Upper lobe of left lung (tissue), 4 donors: ENCODE results near the gene PHOX2B.

ENCODE experiments used
- POLR2A ChIP-seq, 4 donors: fragments of 450-650 bp; IDR thresholded peaks; one replicate each; pipeline ENCODE4 v1.5.1; 2016 to 2017; ENCODE audit warnings: antibody characterized with exemption in 4 of 4, mild to moderate bottlenecking in 2 of 4
- POLR2AphosphoS5 ChIP-seq, 2 donors: sonication (generic); formaldehyde crosslinking; IDR thresholded peaks; one replicate each; pipeline ENCODE4 v1.5.1; 2017; ENCODE audit warnings: antibody characterized with exemption in 2 of 2
- TF ChIP-seq, protein P1 (sequence below), 6 experiments: fragments of 450-650 bp in 4 of 6; fragments of 200-600 bp in 2 of 6; sonication (generic) in 2 of 6; IDR thresholded peaks; one replicate each; pipeline ENCODE4 v1.5.1; 2016 to 2019; ENCODE audit warnings: antibody characterized with exemption in 6 of 6

- TF ChIP-seq POLR2A (IDR thresholded peaks at IDR 0.05) (no peak), POLR2AphosphoS5 (IDR thresholded peaks at IDR 0.05) (no peak)
- TF ChIP-seq, protein P1, sequence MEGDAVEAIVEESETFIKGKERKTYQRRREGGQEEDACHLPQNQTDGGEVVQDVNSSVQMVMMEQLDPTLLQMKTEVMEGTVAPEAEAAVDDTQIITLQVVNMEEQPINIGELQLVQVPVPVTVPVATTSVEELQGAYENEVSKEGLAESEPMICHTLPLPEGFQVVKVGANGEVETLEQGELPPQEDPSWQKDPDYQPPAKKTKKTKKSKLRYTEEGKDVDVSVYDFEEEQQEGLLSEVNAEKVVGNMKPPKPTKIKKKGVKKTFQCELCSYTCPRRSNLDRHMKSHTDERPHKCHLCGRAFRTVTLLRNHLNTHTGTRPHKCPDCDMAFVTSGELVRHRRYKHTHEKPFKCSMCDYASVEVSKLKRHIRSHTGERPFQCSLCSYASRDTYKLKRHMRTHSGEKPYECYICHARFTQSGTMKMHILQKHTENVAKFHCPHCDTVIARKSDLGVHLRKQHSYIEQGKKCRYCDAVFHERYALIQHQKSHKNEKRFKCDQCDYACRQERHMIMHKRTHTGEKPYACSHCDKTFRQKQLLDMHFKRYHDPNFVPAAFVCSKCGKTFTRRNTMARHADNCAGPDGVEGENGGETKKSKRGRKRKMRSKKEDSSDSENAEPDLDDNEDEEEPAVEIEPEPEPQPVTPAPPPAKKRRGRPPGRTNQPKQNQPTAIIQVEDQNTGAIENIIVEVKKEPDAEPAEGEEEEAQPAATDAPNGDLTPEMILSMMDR (IDR thresholded peaks at IDR 0.05) = no peak
These were observed 403 bp downstream of the PHOX2B start for GRCh38 chr4:41748074-41748570.
